ENCODE results near the gene FADS1. TPM values are rescaled to one million over a fixed set of nuclear protein-coding genes. Genes with fewer than 3 reads are reported as not detected.

Gene FADS1
- total and polyA plus RNA-seq, 2 of the 8 experiments (the other 6 are each of a cell fraction or from before 2014, with no cell fraction given), result 115 to 141 TPM

GRCh38 chr11:61752117-61752924 is 64.5 kb downstream of the FADS1 start, which contains the start of gene MYRF:
Gene MYRF (plus strand): TSS chr11:61752636. CDS start chr11:61752745, 109 bp downstream.
- H3K23ac ChIP-seq (ENCODE audit: insufficient read length), result no peak within 1 kb of the TSS
- CTCF ChIA-PET (ENCODE audit: partially characterized antibody), result interaction anchor here (0.8 to 9.2 kb wide), 13 partner anchors 7 to 39 kb away, joined by 3 to 168 read pairs (median 13); partner anchors contain the start of genes FEN1 and TMEM258
- TF ChIP-seq SUZ12 (IDR thresholded peaks at IDR 0.05; ENCODE audit: low read length) (no peak), USF2 (IDR thresholded peaks at IDR 0.05; ENCODE audit: low read length) (no peak), MAX (IDR thresholded peaks at IDR 0.05) (peak; percentile 12; the same call in 1 of the 2 replicates), POLR2AphosphoS5 (IDR thresholded peaks at IDR 0.05; ENCODE audit: low read depth, low read length) (no peak), HDAC6 (IDR thresholded peaks at IDR 0.05; ENCODE audit: low read depth, low read length) (no peak), POLR2A (IDR thresholded peaks at IDR 0.05; ENCODE audit: control extremely low read depth in 1 of 2, low read depth in 2 of 2, low read length in 2 of 2) (no peak), PHF8 (conservative IDR thresholded peaks at IDR 0.05; ENCODE audit: low read depth, low read length) (no peak), MAFK (IDR thresholded peaks at IDR 0.05; ENCODE audit: low read depth, low read length) (no peak), SIN3A (conservative IDR thresholded peaks at IDR 0.05 in 1 of 2, IDR thresholded peaks at IDR 0.05 in 1 of 2; ENCODE audit: low read depth in 1 of 2, low read length in 2 of 2) (0 out of 4 replicates have a peak, but pooled peaks of 1 of the 2 experiments have one; percentile 26)

More at GRCh38 chr11:61752117-61752924, 64.5 kb downstream of the FADS1 start, which contains the start of gene MYRF:
- Histone ChIP-seq H3K4ac (replicated peaks; ENCODE audit: insufficient read length, low read depth, low read length) (peak within 1 kb of the TSS; percentile 44), H2BK20ac (ENCODE audit: low read length) (0 out of 2 replicates have a peak within 1 kb of the TSS, but pooled peaks have one; percentile 34), H2BK120ac (replicated peaks; ENCODE audit: low read depth, low read length) (no peak within 1 kb of the TSS), H2AK5ac (ENCODE audit: low read depth, low read length) (peak within 1 kb of the TSS; percentile 32; the same call in 1 of the 2 replicates), H2BK5ac (ENCODE audit: low read depth, low read length) (no peak within 1 kb of the TSS), H4K5ac (ENCODE audit: insufficient read length, low read depth, low read length) (no peak within 1 kb of the TSS), H3K4me1 (replicated peaks in 1 of 4; ENCODE audit: control insufficient read depth in 3 of 4, insufficient read depth in 4 of 4, low read length in 3 of 4) (peaks cover 6 to 32% (median 22%) of the 10 kb centered on the region in 4 experiments), H3K14ac (ENCODE audit: insufficient read length) (no peak within 1 kb of the TSS), H2BK15ac (ENCODE audit: low read length) (peak within 1 kb of the TSS; percentile 53; the same call in 1 of the 2 replicates), H2AFZ (ENCODE audit: low read length) (peak within 1 kb of the TSS; percentile 8; the same call in 1 of the 2 replicates), H3K36me3 (ENCODE audit: control insufficient read depth in 2 of 4, insufficient read depth in 4 of 4, low read length in 3 of 4) (no peaks in the 10 kb centered on the region), H3K56ac (replicated peaks; ENCODE audit: insufficient read length, low read depth, low read length) (no peak within 1 kb of the TSS), H3K4me3 (ENCODE audit: extremely low read depth in 1 of 4, insufficient read depth in 2 of 4, low read depth in 3 of 4, low read length in 4 of 4) (peak within 1 kb of the TSS; percentile 39 to 77 (median 56)), H3K9ac (replicated peaks in 1 of 4; ENCODE audit: extremely low read depth in 1 of 4, low read depth in 3 of 4, low read length in 3 of 4) (peak within 1 kb of the TSS in 1 of 4 experiments; percentile 46; a peak in 1 of 7 replicates), H3K9me3 (ENCODE audit: insufficient read depth in 2 of 2, low read depth in 1 of 2, low read length in 1 of 2) (no peaks in the 10 kb centered on the region), H2BK12ac (ENCODE audit: low read depth, low read length) (peak within 1 kb of the TSS; percentile 27; the same call in 1 of the 2 replicates), H3K23me2 (ENCODE audit: low read depth, low read length) (no peaks in the 10 kb centered on the region; the same call in 1 of the 2 replicates), H4K91ac (replicated peaks; ENCODE audit: insufficient read length, low read length) (peak within 1 kb of the TSS; percentile 35), H4K8ac (ENCODE audit: extremely low read depth, insufficient read depth, low read length) (peak within 1 kb of the TSS; percentile 69), H4K20me1 (replicated peaks in 1 of 2; ENCODE audit: control insufficient read depth in 1 of 2, insufficient read depth in 2 of 2, low read length in 2 of 2) (peaks cover 0 to under 1% of the 10 kb centered on the region in 2 experiments), H3K18ac (ENCODE audit: extremely low read depth, low read length) (peak within 1 kb of the TSS; percentile 1; the same call in 1 of the 2 replicates), H3K27ac (ENCODE audit: low read depth, low read length) (no peak within 1 kb of the TSS), H3K4me2 (ENCODE audit: insufficient read depth in 1 of 2, low read depth in 2 of 2, low read length in 2 of 2) (peak within 1 kb of the TSS; percentile 63 to 77), H3K27me3 (replicated peaks in 1 of 4; ENCODE audit: control insufficient read depth in 3 of 4, extremely low read depth in 1 of 4, insufficient read depth in 3 of 4, low read length in 3 of 4) (peaks cover 4 to 21% (median 16%) of the 10 kb centered on the region in 4 experiments), H3K79me2 (ENCODE audit: control insufficient read depth in 1 of 2, insufficient read depth in 2 of 2, low read length in 2 of 2) (no peaks in the 10 kb centered on the region), H3K79me1 (ENCODE audit: low read depth, low read length) (no peaks in the 10 kb centered on the region)
- FAIRE-seq (no peak), DNase-seq (ENCODE audit: low read depth in 1 of 2, low spot score in 2 of 2) (peak in 1 of 2 experiments; percentile 88)
- POLR2A ChIA-PET (ENCODE audit: partially characterized antibody), result interaction anchor here (0.8 to 8.9 kb wide), 6 partner anchors 12 to 54 kb away, joined by 3 to 87 read pairs (median 6); partner anchors contain the start of genes FEN1 and TMEM258
- 21% methylated on average over 25 of the region's 93 CpGs; no CpG with 5 or more reads in 1 of the 2 experiments for WGBS, 2 experiments (ENCODE audit: extremely low coverage in 1 of 2, insufficient coverage in 1 of 2, insufficient read length in 1 of 2, insufficient replicate concordance in 2 of 2, low coverage in 1 of 2, low lambda C conversion rate in 2 of 2, missing lambda C conversion rate in 1 of 2)
